Neural progenitor cell (in vitro differentiated cells): ENCODE data around the gene ITIH5. TPM values are rescaled to one million over a fixed set of nuclear protein-coding genes. Genes with fewer than 3 reads are reported as not detected.

Source experiments
- DNase-seq: peaks from one replicate; pipeline ENCODE4 v3.0.0-alpha.2; 2016; ENCODE audit warnings: low spot score
- H2AFZ ChIP-seq: fragments of 200-600 bp; sonication (generic); replicated peaks from 2 replicates; pipeline ENCODE4 v1.6.1; 2016; ENCODE audit warnings: antibody characterized with exemption
- H3F3A ChIP-seq: fragments of 200-600 bp; sonication (generic); 2 replicates; pipeline ENCODE4 v1.6.1; 2016; ENCODE audit warnings: antibody characterized with exemption, low read depth
- H3K27ac ChIP-seq: fragments of 200-600 bp; sonication (generic); 2 replicates; pipeline ENCODE4 v1.5.1; 2016; ENCODE audit warnings: mild to moderate bottlenecking
- H3K27me3 ChIP-seq: fragments of 200-600 bp; sonication (generic); 2 replicates; pipeline ENCODE4 v1.6.1; 2016; ENCODE audit warnings: mild to moderate bottlenecking, moderate library complexity
- H3K36me3 ChIP-seq: fragments of 200-600 bp; sonication (generic); 2 replicates; pipeline ENCODE4 v1.5.1; 2016
- H3K4me1 ChIP-seq: fragments of 200-600 bp; sonication (generic); 2 replicates; pipeline ENCODE4 v1.6.1; 2016; ENCODE audit warnings: mixed run types
- H3K4me2 ChIP-seq: fragments of 200-600 bp; sonication (generic); 2 replicates; pipeline ENCODE4 v1.6.1; 2016
- H3K4me3 ChIP-seq: fragments of 200-600 bp; sonication (generic); 2 replicates; pipeline ENCODE4 v1.5.1; 2016
- H3K79me2 ChIP-seq: fragments of 200-600 bp; sonication (generic); 2 replicates; pipeline ENCODE4 v1.6.1; 2016; ENCODE audit warnings: low read depth
- H3K9ac ChIP-seq: fragments of 200-600 bp; sonication (generic); 2 replicates; pipeline ENCODE4 v1.6.1; 2016
- H3K9me3 ChIP-seq: fragments of 200-600 bp; sonication (generic); 2 replicates; pipeline ENCODE4 v1.5.1; 2016; ENCODE audit warnings: low read depth
- H4K20me1 ChIP-seq: fragments of 200-600 bp; sonication (generic); 2 replicates; pipeline ENCODE4 v1.6.1; 2016; ENCODE audit warnings: low read depth
- H3K27ac Mint-ChIP-seq: 3 replicates; pipeline ENCODE4 v1.8.0; 2021; ENCODE audit warnings: mixed read lengths
- H3K27me3 Mint-ChIP-seq: 2 replicates; pipeline ENCODE4 v1.8.0; 2022; ENCODE audit warnings: low read depth, mild to moderate bottlenecking, inconsistent platforms, moderate library complexity, mixed read lengths; ENCODE audit not compliant: insufficient read depth
- H3K36me3 Mint-ChIP-seq: 3 replicates; pipeline ENCODE4 v1.8.0; 2021; ENCODE audit warnings: mixed read lengths
- H3K4me1 Mint-ChIP-seq: 3 replicates; pipeline ENCODE4 v1.8.0; 2021; ENCODE audit warnings: mixed read lengths
- H3K4me3 Mint-ChIP-seq: 3 replicates; pipeline ENCODE4 v1.8.0; 2021; ENCODE audit warnings: mild to moderate bottlenecking, moderate library complexity, mixed read lengths
- H3K9me3 Mint-ChIP-seq: 3 replicates; pipeline ENCODE4 v1.8.0; 2020; ENCODE audit warnings: mixed read lengths
- EZH2 ChIP-seq: fragments of 200-600 bp; sonication (generic); IDR thresholded peaks from 2 replicates; pipeline ENCODE4 v1.6.1; 2017; ENCODE audit warnings: antibody characterized with exemption, mild to moderate bottlenecking, moderate library complexity
- EZH2phosphoT487 ChIP-seq: fragments of 200-600 bp; sonication (generic); IDR thresholded peaks from 2 replicates; pipeline ENCODE4 v1.6.1; 2017; ENCODE audit warnings: antibody characterized with exemption
- total RNA-seq: library from RNA; depleted of rRNA; stranded (reverse); fragments of >200 nt; gene quantifications from 2 replicates; pipeline ENCODE4 v1.2.3, GENCODE V29; 2015; ENCODE audit warnings: low replicate concordance
- TF ChIP-seq, protein P1 (sequence below): fragments of 200-600 bp; sonication (generic); IDR thresholded peaks from 2 replicates; pipeline ENCODE4 v1.5.1; 2017; ENCODE audit warnings: antibody characterized with exemption, mild to moderate bottlenecking

Gene ITIH5
- total RNA-seq, 1 donor from 2014 or later = 1.1 TPM

DNA sequence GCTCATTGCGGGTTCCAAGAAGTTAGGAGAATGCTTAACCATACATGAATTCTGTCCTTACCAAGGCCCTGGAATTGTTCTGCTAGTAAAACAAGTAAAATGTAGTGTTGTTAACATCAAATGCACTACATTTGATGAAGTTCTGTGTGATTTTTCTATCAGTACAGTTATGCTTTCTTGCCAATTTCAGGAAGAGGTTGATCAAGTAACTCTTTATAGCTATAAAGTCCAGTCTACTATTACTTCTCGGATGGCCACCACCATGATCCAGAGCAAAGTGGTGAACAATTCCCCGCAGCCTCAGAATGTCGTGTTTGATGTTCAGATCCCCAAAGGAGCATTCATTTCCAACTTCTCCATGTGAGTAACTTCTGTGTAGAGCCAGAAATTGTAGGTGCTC lies 42.1 kb upstream of the ITIH5 start:
- H3K27me3 Mint-ChIP-seq = no peaks in the 10 kb centered on the region
- H3K4me1 ChIP-seq = no peaks in the 10 kb centered on the region

GRCh38 chr10:7707858-7708622 lies 41.3 kb upstream of the ITIH5 start:
- Histone ChIP-seq H3K27ac (no peak overlapping the region), H3K4me2 (no peak overlapping the region), H3K9ac (no peak overlapping the region), H3K9me3 (no peaks in the 10 kb centered on the region), H3F3A (no peaks in the 10 kb centered on the region), H3K79me2 (no peaks in the 10 kb centered on the region), H3K27me3 (no peaks in the 10 kb centered on the region), H4K20me1 (no peaks in the 10 kb centered on the region), H3K36me3 (no peaks in the 10 kb centered on the region), H3K4me1 (no peaks in the 10 kb centered on the region), H2AFZ (no peak overlapping the region), H3K4me3 (no peak overlapping the region)
- Mint-ChIP-seq H3K9me3 (peaks cover 3% of the 10 kb centered on the region), H3K4me1 (no peaks in the 10 kb centered on the region), H3K27me3 (no peaks in the 10 kb centered on the region), H3K4me3 (no peak overlapping the region), H3K27ac (no peak overlapping the region), H3K36me3 (no peaks in the 10 kb centered on the region)
- no peak for DNase-seq
- TF ChIP-seq, protein P1, sequence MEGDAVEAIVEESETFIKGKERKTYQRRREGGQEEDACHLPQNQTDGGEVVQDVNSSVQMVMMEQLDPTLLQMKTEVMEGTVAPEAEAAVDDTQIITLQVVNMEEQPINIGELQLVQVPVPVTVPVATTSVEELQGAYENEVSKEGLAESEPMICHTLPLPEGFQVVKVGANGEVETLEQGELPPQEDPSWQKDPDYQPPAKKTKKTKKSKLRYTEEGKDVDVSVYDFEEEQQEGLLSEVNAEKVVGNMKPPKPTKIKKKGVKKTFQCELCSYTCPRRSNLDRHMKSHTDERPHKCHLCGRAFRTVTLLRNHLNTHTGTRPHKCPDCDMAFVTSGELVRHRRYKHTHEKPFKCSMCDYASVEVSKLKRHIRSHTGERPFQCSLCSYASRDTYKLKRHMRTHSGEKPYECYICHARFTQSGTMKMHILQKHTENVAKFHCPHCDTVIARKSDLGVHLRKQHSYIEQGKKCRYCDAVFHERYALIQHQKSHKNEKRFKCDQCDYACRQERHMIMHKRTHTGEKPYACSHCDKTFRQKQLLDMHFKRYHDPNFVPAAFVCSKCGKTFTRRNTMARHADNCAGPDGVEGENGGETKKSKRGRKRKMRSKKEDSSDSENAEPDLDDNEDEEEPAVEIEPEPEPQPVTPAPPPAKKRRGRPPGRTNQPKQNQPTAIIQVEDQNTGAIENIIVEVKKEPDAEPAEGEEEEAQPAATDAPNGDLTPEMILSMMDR = no peak
- no peak for TF ChIP-seq EZH2
- no peak for TF ChIP-seq EZH2phosphoT487

More for the DNA sequence above, 42.1 kb upstream of the ITIH5 start:
- H3K27ac Mint-ChIP-seq = no peak overlapping the region
- H3K27me3 ChIP-seq = no peaks in the 10 kb centered on the region
- no peak overlapping the region for H2AFZ ChIP-seq
- no peaks in the 10 kb centered on the region for H3K36me3 Mint-ChIP-seq
- H3K4me2 ChIP-seq = no peak overlapping the region
- H4K20me1 ChIP-seq = no peaks in the 10 kb centered on the region
- H3K9ac ChIP-seq = no peak overlapping the region
- H3K9me3 ChIP-seq = no peaks in the 10 kb centered on the region
- H3K4me1 Mint-ChIP-seq = no peaks in the 10 kb centered on the region
- DNase-seq = no peak
- H3K4me3 Mint-ChIP-seq = no peak overlapping the region
- no peaks in the 10 kb centered on the region for H3K36me3 ChIP-seq
- H3K9me3 Mint-ChIP-seq = peaks cover 3% of the 10 kb centered on the region
- no peak overlapping the region for H3K27ac ChIP-seq
- TF ChIP-seq EZH2 (no peak), EZH2phosphoT487 (no peak)
- TF ChIP-seq, protein P1 = no peak
- no peak overlapping the region for H3K4me3 ChIP-seq
- no peaks in the 10 kb centered on the region for H3F3A ChIP-seq
- H3K79me2 ChIP-seq = no peaks in the 10 kb centered on the region

- Mint-ChIP-seq H3K27ac (no peak overlapping the region), H3K4me3 (no peak overlapping the region), H3K27me3 (no peaks in the 10 kb centered on the region), H3K9me3 (peaks cover 3% of the 10 kb centered on the region), H3K36me3 (no peaks in the 10 kb centered on the region), H3K4me1 (no peaks in the 10 kb centered on the region)
- Histone ChIP-seq H3K79me2 (no peaks in the 10 kb centered on the region), H3K27me3 (no peaks in the 10 kb centered on the region), H3F3A (no peaks in the 10 kb centered on the region), H3K9ac (no peak overlapping the region), H3K4me3 (no peak overlapping the region), H3K9me3 (no peaks in the 10 kb centered on the region), H3K4me1 (no peaks in the 10 kb centered on the region), H2AFZ (no peak overlapping the region), H4K20me1 (no peaks in the 10 kb centered on the region), H3K27ac (no peak overlapping the region), H3K4me2 (no peak overlapping the region), H3K36me3 (no peaks in the 10 kb centered on the region)
- no peak for DNase-seq
- TF ChIP-seq, protein P1 = no peak
- TF ChIP-seq EZH2phosphoT487 (no peak), EZH2 (no peak)
Observed at GRCh38 chr10:7707102-7707501, 40.3 kb upstream of the ITIH5 start.
